Measurements from ENCODE around the gene SLC35D1. TPM values are rescaled to one million over a fixed set of nuclear protein-coding genes. Genes with fewer than 3 reads are reported as not detected.

Gene SLC35D1
- total and polyA plus RNA-seq, 2 donors, result 6.3 to 9.4 TPM

DNA sequence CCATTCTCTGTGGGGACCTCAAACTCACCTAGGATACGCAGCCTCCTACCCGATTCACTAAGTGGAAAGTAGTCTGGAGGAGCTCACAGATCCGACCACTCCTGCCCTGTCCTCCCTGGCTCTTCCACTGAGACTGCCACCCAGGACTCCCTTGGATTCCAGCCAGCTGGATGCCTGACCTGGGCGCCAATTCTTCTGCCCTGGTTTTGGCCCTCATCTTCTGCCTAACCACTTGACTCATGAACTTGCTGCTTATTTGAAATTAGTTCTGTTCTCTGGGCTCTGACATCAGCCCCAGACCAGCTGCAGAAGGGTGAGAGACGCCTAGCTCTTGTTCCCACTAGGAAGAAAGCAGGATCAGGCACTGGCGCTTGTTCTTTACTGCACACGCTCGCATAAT, 48.9 kb downstream of the SLC35D1 start:
- Histone ChIP-seq H3K36me3 (ENCODE audit: control insufficient read depth in 2 of 2, insufficient read depth in 2 of 2, low read length in 1 of 2) (peaks cover 21 to 55% of the 10 kb centered on the region in 2 donors), H3K9me3 (ENCODE audit: control insufficient read depth in 2 of 2, insufficient read depth in 1 of 2, low read length in 1 of 2) (no peaks in the 10 kb centered on the region), H3K27ac (ENCODE audit: low read depth in 1 of 2, low read length in 1 of 2) (no peak overlapping the region), H3K4me1 (ENCODE audit: control insufficient read depth in 2 of 2, insufficient read depth in 2 of 2, low read length in 2 of 2) (peaks cover 0 to 2% of the 10 kb centered on the region in 2 donors), H3K27me3 (ENCODE audit: control insufficient read depth in 2 of 2, insufficient read depth in 1 of 2, low read length in 1 of 2) (no peaks in the 10 kb centered on the region), H3K4me3 (ENCODE audit: low read length in 2 of 2) (no peak overlapping the region)
- WGBS, result 86% methylated on average over 8 of the region's 8 CpGs
- DNase-seq (ENCODE audit: low read depth in 6 of 9, low spot score in 9 of 9), result no peak

DNA sequence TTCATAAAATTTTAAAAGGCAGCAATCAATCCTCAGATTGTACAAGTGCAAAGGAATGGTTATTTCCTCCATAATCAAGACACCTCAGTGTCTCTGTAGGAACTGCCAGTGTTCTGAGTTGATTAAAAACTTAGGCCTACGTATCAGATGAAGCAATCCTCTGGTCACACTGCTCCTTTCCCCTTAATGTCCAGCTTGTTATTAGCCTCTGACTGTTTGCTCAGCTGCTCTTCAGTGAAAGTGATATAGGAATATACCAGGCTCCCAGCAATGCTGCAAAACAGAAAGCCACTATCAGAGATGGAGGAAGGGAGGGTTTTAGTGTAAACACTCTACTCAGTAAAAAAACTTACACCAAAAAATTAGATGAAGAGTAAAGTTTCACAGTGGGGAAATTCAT, 49.8 kb downstream of the SLC35D1 start:
- H3K36me3 ChIP-seq (ENCODE audit: control insufficient read depth in 2 of 2, insufficient read depth in 2 of 2, low read length in 1 of 2), result peaks cover 21 to 53% of the 10 kb centered on the region in 2 donors
- 93% methylated on average over 1 of the region's 1 CpG for WGBS
- no peak for DNase-seq (ENCODE audit: low read depth in 6 of 9, low spot score in 9 of 9)
- H3K27ac ChIP-seq (ENCODE audit: low read depth in 1 of 2, low read length in 1 of 2), result no peak overlapping the region
- H3K27me3 ChIP-seq (ENCODE audit: control insufficient read depth in 2 of 2, insufficient read depth in 1 of 2, low read length in 1 of 2), result no peaks in the 10 kb centered on the region
- no peaks in the 10 kb centered on the region for H3K9me3 ChIP-seq (ENCODE audit: control insufficient read depth in 2 of 2, insufficient read depth in 1 of 2, low read length in 1 of 2)
- H3K4me1 ChIP-seq (ENCODE audit: control insufficient read depth in 2 of 2, insufficient read depth in 2 of 2, low read length in 2 of 2), result peaks cover 2% of the 10 kb centered on the region in 2 donors
- H3K4me3 ChIP-seq (ENCODE audit: low read length in 2 of 2), result no peak overlapping the region

DNA sequence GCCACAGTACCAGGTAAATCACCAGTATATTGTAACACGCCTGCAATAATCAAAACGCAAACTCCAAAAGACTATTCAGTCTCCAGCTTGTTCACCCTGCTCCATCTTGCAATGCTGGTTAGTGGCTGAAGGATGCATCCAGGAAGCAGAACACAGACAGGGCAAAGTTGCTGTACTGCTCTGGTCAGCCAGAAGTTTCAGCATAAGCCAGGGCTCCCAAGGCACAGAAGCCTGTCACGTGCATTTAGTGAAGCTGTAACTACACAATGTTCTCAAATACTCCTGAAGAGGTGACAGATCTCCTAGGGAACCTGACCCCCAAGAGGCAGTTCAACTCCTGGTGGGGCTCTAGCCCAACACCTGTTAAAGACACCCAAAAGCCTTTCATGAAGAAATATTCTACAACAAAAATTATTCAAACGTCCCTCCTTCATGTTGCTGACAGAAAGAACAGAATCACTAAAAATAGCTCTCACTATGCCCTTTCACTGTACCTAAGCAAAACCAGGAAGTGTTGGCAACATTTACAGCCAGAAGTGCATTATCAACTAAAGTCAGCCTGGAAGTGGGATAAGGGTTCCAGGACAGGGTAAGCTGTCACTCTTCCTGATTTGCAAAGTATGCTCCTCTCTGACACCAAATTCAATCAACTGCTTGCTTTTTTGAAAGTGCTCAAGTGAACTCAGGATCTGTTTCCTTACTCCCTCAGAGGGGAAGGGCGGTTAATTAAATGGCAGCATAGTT, 52.1 kb downstream of the SLC35D1 start:
- peak overlapping the region in 1 of 2 donors; percentile 1 for H3K27ac ChIP-seq (ENCODE audit: low read depth in 1 of 2, low read length in 1 of 2)
- peaks cover 2% of the 10 kb centered on the region in 2 donors for H3K4me1 ChIP-seq (ENCODE audit: control insufficient read depth in 2 of 2, insufficient read depth in 2 of 2, low read length in 2 of 2)
- DNase-seq (ENCODE audit: low read depth in 6 of 9, low spot score in 9 of 9), result no peak
- H3K9me3 ChIP-seq (ENCODE audit: control insufficient read depth in 2 of 2, insufficient read depth in 1 of 2, low read length in 1 of 2), result no peaks in the 10 kb centered on the region
- H3K27me3 ChIP-seq (ENCODE audit: control insufficient read depth in 2 of 2, insufficient read depth in 1 of 2, low read length in 1 of 2), result no peaks in the 10 kb centered on the region
- H3K36me3 ChIP-seq (ENCODE audit: control insufficient read depth in 2 of 2, insufficient read depth in 2 of 2, low read length in 1 of 2), result peaks cover 16 to 49% of the 10 kb centered on the region in 2 donors
- H3K4me3 ChIP-seq (ENCODE audit: low read length in 2 of 2), result no peak overlapping the region
- 90% methylated on average over 5 of the region's 5 CpGs for WGBS

DNA sequence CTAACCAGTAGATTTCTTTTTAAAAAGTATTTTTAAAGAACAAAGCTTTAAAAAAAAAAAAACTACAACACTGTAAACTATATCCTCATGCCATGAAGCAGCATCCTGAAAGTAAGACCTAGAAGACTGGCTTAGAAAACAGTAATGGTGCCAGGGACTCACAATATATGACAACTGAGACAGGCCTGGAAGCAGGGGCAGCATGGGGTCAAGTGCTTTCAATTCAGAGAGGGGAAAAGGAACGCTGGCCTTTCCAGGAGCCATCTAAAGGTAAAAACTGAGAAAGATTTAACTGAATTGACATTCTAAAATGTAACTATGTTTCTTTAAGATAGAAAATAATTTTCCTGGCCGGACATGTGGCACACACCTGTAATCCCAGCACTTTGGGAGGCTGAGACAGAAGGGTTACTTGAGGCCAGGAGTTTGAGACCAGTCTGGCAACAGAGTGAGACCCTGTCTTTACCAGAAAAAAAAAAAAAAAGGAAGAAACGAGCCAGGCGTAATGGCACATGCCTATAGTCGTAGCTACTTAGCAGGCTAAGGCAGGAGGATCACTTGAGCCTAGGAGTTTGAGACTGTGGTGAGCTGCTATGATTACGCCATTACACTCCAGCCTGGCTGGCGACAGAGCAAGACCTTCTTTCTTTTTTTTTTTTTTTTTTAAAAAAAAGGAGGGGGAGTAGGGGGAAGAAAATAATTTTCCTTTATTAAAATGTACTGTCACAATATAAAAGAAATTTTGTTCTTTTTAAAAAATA, 54.1 kb downstream of the SLC35D1 start:
- Histone ChIP-seq H3K27me3 (ENCODE audit: control insufficient read depth in 2 of 2, insufficient read depth in 1 of 2, low read length in 1 of 2) (no peaks in the 10 kb centered on the region), H3K4me3 (ENCODE audit: low read length in 2 of 2) (no peak overlapping the region), H3K36me3 (ENCODE audit: control insufficient read depth in 2 of 2, insufficient read depth in 2 of 2, low read length in 1 of 2) (peaks cover 16 to 39% of the 10 kb centered on the region in 2 donors), H3K9me3 (ENCODE audit: control insufficient read depth in 2 of 2, insufficient read depth in 1 of 2, low read length in 1 of 2) (no peaks in the 10 kb centered on the region), H3K4me1 (ENCODE audit: control insufficient read depth in 2 of 2, insufficient read depth in 2 of 2, low read length in 2 of 2) (peaks cover 2 to 5% of the 10 kb centered on the region in 2 donors), H3K27ac (ENCODE audit: low read depth in 1 of 2, low read length in 1 of 2) (no peak overlapping the region)
- DNase-seq (ENCODE audit: low read depth in 6 of 9, low spot score in 9 of 9), result no peak
- WGBS, result 96% methylated on average over 7 of the region's 7 CpGs

DNA sequence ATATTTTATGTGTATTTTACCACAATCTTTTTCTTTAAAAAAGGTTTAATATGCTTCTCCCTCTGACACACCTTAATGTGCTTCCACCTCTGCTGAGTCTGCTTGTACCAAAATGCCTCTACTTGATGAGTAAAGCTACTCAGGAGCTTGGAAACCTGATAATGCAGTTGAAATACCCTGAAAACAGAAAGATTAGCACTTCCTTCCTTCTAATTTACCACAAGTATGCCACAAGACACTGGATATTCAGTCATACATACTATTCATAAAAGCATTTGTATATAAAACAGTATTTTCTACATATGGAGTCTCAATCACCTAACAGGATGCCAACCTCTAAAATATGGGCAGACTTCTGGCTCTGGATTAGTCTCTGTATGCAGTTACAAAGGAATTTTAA, 55.0 kb downstream of the SLC35D1 start:
- no peaks in the 10 kb centered on the region for H3K27me3 ChIP-seq (ENCODE audit: control insufficient read depth in 2 of 2, insufficient read depth in 1 of 2, low read length in 1 of 2)
- H3K36me3 ChIP-seq (ENCODE audit: control insufficient read depth in 2 of 2, insufficient read depth in 2 of 2, low read length in 1 of 2), result peaks cover 15 to 35% of the 10 kb centered on the region in 2 donors

DNA sequence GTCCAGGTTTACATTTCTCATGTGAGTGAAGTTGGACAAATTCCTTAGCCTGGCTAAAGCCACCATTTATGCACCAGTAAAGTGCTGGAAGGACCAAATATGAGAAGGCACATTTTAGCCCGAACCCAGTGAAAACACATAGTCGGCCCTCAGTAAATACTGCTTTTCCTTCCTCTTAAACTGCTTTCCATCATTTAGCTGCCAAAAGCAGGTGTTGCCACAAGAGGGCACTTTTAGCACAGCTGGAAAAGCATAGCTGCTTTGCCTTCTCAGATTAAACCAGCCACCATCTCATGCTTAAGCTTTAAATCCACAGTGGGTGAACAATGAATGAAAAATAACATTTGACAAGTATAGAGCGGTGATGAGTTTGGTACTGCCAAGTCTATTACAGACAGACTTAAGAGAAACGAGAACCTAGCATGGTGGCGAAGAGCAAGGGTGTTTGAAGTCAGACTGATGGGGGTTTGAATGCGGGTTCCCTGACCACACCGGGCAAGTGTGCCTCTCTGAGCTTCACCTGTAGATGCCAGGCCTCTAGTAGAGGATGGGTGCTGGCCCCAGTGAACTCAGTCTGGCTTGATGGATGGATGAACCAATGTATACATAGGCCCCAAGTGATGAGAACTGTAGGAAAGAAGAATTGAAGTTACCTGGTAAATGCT, 57.8 kb downstream of the SLC35D1 start:
- 73% methylated on average over 7 of the region's 7 CpGs for WGBS
- peak; percentile 44 to 87 (median 65) for DNase-seq (ENCODE audit: low read depth in 6 of 9, low spot score in 9 of 9)
- no peaks in the 10 kb centered on the region for H3K27me3 ChIP-seq (ENCODE audit: control insufficient read depth in 2 of 2, insufficient read depth in 1 of 2, low read length in 1 of 2)

More for the DNA sequence above, 55.0 kb downstream of the SLC35D1 start:
- Histone ChIP-seq H3K27ac (ENCODE audit: low read depth in 1 of 2, low read length in 1 of 2) (no peak overlapping the region), H3K9me3 (ENCODE audit: control insufficient read depth in 2 of 2, insufficient read depth in 1 of 2, low read length in 1 of 2) (no peaks in the 10 kb centered on the region), H3K4me1 (ENCODE audit: control insufficient read depth in 2 of 2, insufficient read depth in 2 of 2, low read length in 2 of 2) (peaks cover 2 to 5% of the 10 kb centered on the region in 2 donors), H3K4me3 (ENCODE audit: low read length in 2 of 2) (no peak overlapping the region)
- no peak for DNase-seq (ENCODE audit: low read depth in 6 of 9, low spot score in 9 of 9)

DNA sequence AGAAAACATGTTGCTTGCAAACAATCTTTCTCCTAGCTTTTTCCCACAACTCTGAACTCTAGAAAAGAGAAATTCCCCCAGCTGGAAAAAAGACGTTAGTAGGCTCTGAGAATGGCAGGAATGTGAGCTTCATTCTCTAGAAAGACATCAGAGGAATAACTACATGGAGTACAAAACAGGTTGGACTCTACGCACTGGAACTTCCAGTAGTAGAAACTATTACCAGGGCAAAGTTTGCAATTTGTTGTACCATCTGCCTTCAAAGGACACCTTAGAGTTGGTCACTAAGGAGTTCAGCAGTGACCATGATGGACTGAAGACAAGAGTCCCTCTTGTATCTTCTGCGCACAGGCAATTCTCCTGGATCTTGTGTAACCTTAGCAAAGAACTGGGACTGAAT, 60.9 kb downstream of the SLC35D1 start:
- 98% methylated on average over 3 of the region's 3 CpGs for WGBS
- no peak for DNase-seq (ENCODE audit: low read depth in 6 of 9, low spot score in 9 of 9)
- Histone ChIP-seq H3K9me3 (ENCODE audit: control insufficient read depth in 2 of 2, insufficient read depth in 1 of 2, low read length in 1 of 2) (no peaks in the 10 kb centered on the region), H3K4me3 (ENCODE audit: low read length in 2 of 2) (no peak overlapping the region), H3K4me1 (ENCODE audit: control insufficient read depth in 2 of 2, insufficient read depth in 2 of 2, low read length in 2 of 2) (peaks cover 0 to 3% of the 10 kb centered on the region in 2 donors), H3K36me3 (ENCODE audit: control insufficient read depth in 2 of 2, insufficient read depth in 2 of 2, low read length in 1 of 2) (peaks cover 16 to 45% of the 10 kb centered on the region in 2 donors), H3K27ac (ENCODE audit: low read depth in 1 of 2, low read length in 1 of 2) (no peak overlapping the region), H3K27me3 (ENCODE audit: control insufficient read depth in 2 of 2, insufficient read depth in 1 of 2, low read length in 1 of 2) (no peaks in the 10 kb centered on the region)

More for the DNA sequence above, 57.8 kb downstream of the SLC35D1 start:
- Histone ChIP-seq H3K36me3 (ENCODE audit: control insufficient read depth in 2 of 2, insufficient read depth in 2 of 2, low read length in 1 of 2) (peaks cover 11 to 31% of the 10 kb centered on the region in 2 donors), H3K4me3 (ENCODE audit: low read length in 2 of 2) (no peak overlapping the region), H3K4me1 (ENCODE audit: control insufficient read depth in 2 of 2, insufficient read depth in 2 of 2, low read length in 2 of 2) (peaks cover 0 to 5% of the 10 kb centered on the region in 2 donors), H3K27ac (ENCODE audit: low read depth in 1 of 2, low read length in 1 of 2) (no peak overlapping the region), H3K9me3 (ENCODE audit: control insufficient read depth in 2 of 2, insufficient read depth in 1 of 2, low read length in 1 of 2) (no peaks in the 10 kb centered on the region)

DNA sequence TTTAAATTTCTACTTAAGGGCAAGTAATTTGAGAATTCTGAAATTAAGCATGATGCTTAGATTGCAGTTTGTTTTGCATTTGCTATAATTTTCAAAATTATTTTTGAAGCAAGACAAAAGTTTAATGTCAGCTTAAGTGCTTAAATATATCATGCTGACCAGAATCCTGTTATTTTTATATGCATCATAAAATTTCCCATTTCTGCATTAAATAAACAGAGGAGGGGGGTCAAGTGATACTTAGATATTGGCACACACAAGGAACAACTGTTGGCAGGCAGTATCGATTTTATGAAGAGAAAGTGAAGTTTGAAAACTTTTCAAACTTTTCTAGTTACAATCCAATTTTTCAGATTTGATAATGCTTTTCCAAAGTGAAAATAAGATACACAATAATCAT, 68.1 kb downstream of the SLC35D1 start:
- Histone ChIP-seq H3K36me3 (ENCODE audit: control insufficient read depth in 2 of 2, insufficient read depth in 2 of 2, low read length in 1 of 2) (peaks cover 12 to 50% of the 10 kb centered on the region in 2 donors), H3K27ac (ENCODE audit: low read depth in 1 of 2, low read length in 1 of 2) (no peak overlapping the region), H3K27me3 (ENCODE audit: control insufficient read depth in 2 of 2, insufficient read depth in 1 of 2, low read length in 1 of 2) (no peaks in the 10 kb centered on the region), H3K9me3 (ENCODE audit: control insufficient read depth in 2 of 2, insufficient read depth in 1 of 2, low read length in 1 of 2) (no peaks in the 10 kb centered on the region), H3K4me1 (ENCODE audit: control insufficient read depth in 2 of 2, insufficient read depth in 2 of 2, low read length in 2 of 2) (no peaks in the 10 kb centered on the region), H3K4me3 (ENCODE audit: low read length in 2 of 2) (no peak overlapping the region)
- DNase-seq (ENCODE audit: low read depth in 6 of 9, low spot score in 9 of 9), result no peak
- 90% methylated on average over 1 of the region's 1 CpG for WGBS

DNA sequence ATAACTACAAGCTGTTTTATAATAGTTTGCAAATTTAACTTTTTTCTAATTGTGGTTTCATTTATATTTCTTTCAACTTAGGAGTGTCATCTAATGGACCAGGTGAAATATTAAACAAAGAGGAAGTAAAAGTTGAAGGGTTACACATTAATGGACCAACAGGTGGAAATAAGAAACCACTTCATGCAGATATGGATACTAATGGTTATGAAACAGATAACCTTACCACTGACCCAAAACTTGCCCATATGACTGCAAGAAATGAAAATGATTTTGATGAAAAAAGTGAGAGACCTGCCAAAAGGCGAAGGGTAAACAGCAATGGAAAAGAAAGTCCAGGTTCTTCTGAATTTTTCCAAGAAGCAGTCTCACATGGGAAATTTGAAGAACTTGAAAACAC, 69.5 kb downstream of the SLC35D1 start:
- Histone ChIP-seq H3K36me3 (ENCODE audit: control insufficient read depth in 2 of 2, insufficient read depth in 2 of 2, low read length in 1 of 2) (peaks cover 10 to 49% of the 10 kb centered on the region in 2 donors), H3K9me3 (ENCODE audit: control insufficient read depth in 2 of 2, insufficient read depth in 1 of 2, low read length in 1 of 2) (no peaks in the 10 kb centered on the region), H3K27ac (ENCODE audit: low read depth in 1 of 2, low read length in 1 of 2) (no peak overlapping the region), H3K4me1 (ENCODE audit: control insufficient read depth in 2 of 2, insufficient read depth in 2 of 2, low read length in 2 of 2) (no peaks in the 10 kb centered on the region), H3K4me3 (ENCODE audit: low read length in 2 of 2) (no peak overlapping the region), H3K27me3 (ENCODE audit: control insufficient read depth in 2 of 2, insufficient read depth in 1 of 2, low read length in 1 of 2) (no peaks in the 10 kb centered on the region)
- DNase-seq (ENCODE audit: low read depth in 6 of 9, low spot score in 9 of 9), result no peak
- 96% methylated on average over 1 of the region's 1 CpG for WGBS
